Loucy (cell line): ENCODE results near the gene PIAS2.

Source experiments
- H2AFZ ChIP-seq: fragments of 200-600 bp; sonication (generic); 2 replicates; pipeline ENCODE4 v1.6.0; 2016; ENCODE audit warnings: antibody characterized with exemption, mild to moderate bottlenecking, low read length, moderate library complexity
- H3F3A ChIP-seq: fragments of 200-600 bp; 2 replicates; pipeline ENCODE4 v1.6.0; 2016; ENCODE audit warnings: antibody characterized with exemption, low read depth, mild to moderate bottlenecking
- H3K27me3 ChIP-seq: fragments of 200-600 bp; sonication (generic); 2 replicates; pipeline ENCODE4 v1.6.1; 2014; ENCODE audit warnings: low read length, mild to moderate bottlenecking; ENCODE audit not compliant: insufficient read depth, poor library complexity, severe bottlenecking
- H3K36me3 ChIP-seq: fragments of 200-600 bp; sonication (generic); 2 replicates; pipeline ENCODE4 v1.6.1; 2016; ENCODE audit warnings: low read length; ENCODE audit not compliant: insufficient read depth
- H3K4me1 ChIP-seq: fragments of 200-600 bp; sonication (generic); 2 replicates; pipeline ENCODE4 v1.5.1; 2014; ENCODE audit warnings: low read length, mild to moderate bottlenecking; ENCODE audit not compliant: insufficient read depth, poor library complexity, severe bottlenecking
- H3K4me2 ChIP-seq: fragments of 200-600 bp; sonication (generic); 2 replicates; pipeline ENCODE4 v1.6.0; 2014; ENCODE audit warnings: antibody characterized with exemption, low read length, low read depth, mild to moderate bottlenecking; ENCODE audit not compliant: poor library complexity, severe bottlenecking
- H3K4me3 ChIP-seq: fragments of 200-600 bp; sonication (generic); 2 replicates; pipeline ENCODE4 v1.5.1; 2014; ENCODE audit warnings: low read length, mild to moderate bottlenecking, mixed read lengths; ENCODE audit not compliant: poor library complexity, severe bottlenecking
- H3K79me2 ChIP-seq: fragments of 200-600 bp; sonication (generic); 2 replicates; pipeline ENCODE4 v1.6.1; 2014; ENCODE audit warnings: low read length; ENCODE audit not compliant: insufficient read depth
- H3K9ac ChIP-seq: fragments of 200-600 bp; sonication (generic); 2 replicates; pipeline ENCODE4 v1.6.0; 2014; ENCODE audit warnings: mild to moderate bottlenecking, low read depth, low read length, moderate library complexity; ENCODE audit not compliant: poor library complexity, severe bottlenecking
- H3K9me2 ChIP-seq: fragments of 200-600 bp; sonication (generic); replicated peaks from 2 replicates; pipeline ENCODE4 v1.6.1; 2016; ENCODE audit warnings: low read depth, low read length, mixed read lengths
- H3K9me3 ChIP-seq: fragments of 200-600 bp; sonication (generic); 2 replicates; pipeline ENCODE4 v1.6.1; 2014; ENCODE audit warnings: mild to moderate bottlenecking, antibody characterized with exemption, low read length, low read depth; ENCODE audit not compliant: insufficient read depth
- H4K20me1 ChIP-seq: fragments of 200-600 bp; sonication (generic); 2 replicates; pipeline ENCODE4 v1.6.0; 2014; ENCODE audit warnings: antibody characterized with exemption, low read length, mild to moderate bottlenecking; ENCODE audit not compliant: insufficient read depth, poor library complexity, severe bottlenecking
- CTCF ChIP-seq: fragments of 200-600 bp; sonication (generic); conservative IDR thresholded peaks from 2 replicates; pipeline ENCODE4 v1.5.1; 2014; ENCODE audit warnings: mild to moderate bottlenecking, antibody characterized with exemption, low read length
- EZH2phosphoT487 ChIP-seq: fragments of 200-600 bp; IDR thresholded peaks from 2 replicates; pipeline ENCODE4 v1.6.1; 2018; ENCODE audit warnings: antibody characterized with exemption, mild to moderate bottlenecking, moderate library complexity, borderline replicate concordance

The PIAS2 gene

GRCh38 chr18:46910856-46911255 is 6.5 kb downstream of the PIAS2 start:
- peaks cover 7% of the 10 kb centered on the region; the same call in 1 of the 2 replicates for H3K9me3 ChIP-seq

GRCh38 chr18:46909497-46909896 is 7.8 kb downstream of the PIAS2 start:
- peaks cover 47% of the 10 kb centered on the region for H4K20me1 ChIP-seq
- no peak overlapping the region for H2AFZ ChIP-seq
- peaks cover 95% of the 10 kb centered on the region for H3K79me2 ChIP-seq
- H3K27me3 ChIP-seq = no peaks in the 10 kb centered on the region
- peak overlapping the region; percentile 2 for H3K4me2 ChIP-seq
- H3K9me2 ChIP-seq = no peaks in the 10 kb centered on the region
- no peak overlapping the region for H3K4me3 ChIP-seq
- no peak for TF ChIP-seq CTCF
- no peak for TF ChIP-seq EZH2phosphoT487
- H3K4me1 ChIP-seq = peaks cover 29% of the 10 kb centered on the region
- H3K36me3 ChIP-seq = no peaks in the 10 kb centered on the region
- no peaks in the 10 kb centered on the region for H3F3A ChIP-seq
- no peak overlapping the region for H3K9ac ChIP-seq
- H3K9me3 ChIP-seq = peaks cover 9% of the 10 kb centered on the region; the same call in 1 of the 2 replicates

More at GRCh38 chr18:46910856-46911255, 6.5 kb downstream of the PIAS2 start:
- H4K20me1 ChIP-seq = peaks cover 54% of the 10 kb centered on the region
- H3K9ac ChIP-seq = no peak overlapping the region
- peaks cover 41% of the 10 kb centered on the region for H3K4me1 ChIP-seq
- no peaks in the 10 kb centered on the region for H3K27me3 ChIP-seq
- peaks cover 95% of the 10 kb centered on the region for H3K79me2 ChIP-seq
- peak overlapping the region; percentile 86 for H3K4me2 ChIP-seq
- H2AFZ ChIP-seq = no peak overlapping the region
- H3K9me2 ChIP-seq = no peaks in the 10 kb centered on the region
- no peaks in the 10 kb centered on the region for H3K36me3 ChIP-seq
- no peak for TF ChIP-seq EZH2phosphoT487
- no peak for TF ChIP-seq CTCF
- no peaks in the 10 kb centered on the region for H3F3A ChIP-seq
- no peak overlapping the region for H3K4me3 ChIP-seq

- H3K36me3 ChIP-seq = peaks cover 19% of the 10 kb centered on the region; the same call in 1 of the 2 replicates
- no peak overlapping the region for H2AFZ ChIP-seq
- H3F3A ChIP-seq = no peaks in the 10 kb centered on the region
- peaks cover 99% of the 10 kb centered on the region for H3K79me2 ChIP-seq
- H3K9ac ChIP-seq = no peak overlapping the region
- no peaks in the 10 kb centered on the region for H3K4me1 ChIP-seq
- no peak for TF ChIP-seq CTCF
- no peak for TF ChIP-seq EZH2phosphoT487
- no peak overlapping the region for H3K4me2 ChIP-seq
- H4K20me1 ChIP-seq = peaks cover 21% of the 10 kb centered on the region
- H3K9me2 ChIP-seq = no peaks in the 10 kb centered on the region
- H3K4me3 ChIP-seq = no peak overlapping the region
- peaks cover 9% of the 10 kb centered on the region; the same call in 1 of the 2 replicates for H3K9me3 ChIP-seq
- no peaks in the 10 kb centered on the region for H3K27me3 ChIP-seq
Observed at GRCh38 chr18:46903406-46903805, 13.9 kb downstream of the PIAS2 start.
